Pancreas (tissue), 10 donors: ENCODE results near the gene DENND1A. TPM values are rescaled to one million over a fixed set of nuclear protein-coding genes. Genes with fewer than 3 reads are reported as not detected.
"Not testable (repeated sequence)": the region's sequence is repeated elsewhere in the genome, so short reads cannot be mapped to it uniquely, and the experiment has no call there.

Experiments used
- ATAC-seq, 4 donors: fragments of 200-7000 bp; cut with Tn5 transposase; one replicate each; pipeline versions ENCODE4 v1.8.0 to v1.9.1; 2020; ENCODE audit warnings: mild to moderate bottlenecking in 4 of 4, moderate library complexity in 4 of 4
- DNase-seq, 6 donors: peaks; one replicate each; pipeline ENCODE4 v3.0.0-alpha.2; 2020
- FAIRE-seq: peaks from 2 replicates; lab custom pipeline; 2012; peaks lifted over from hg19 to GRCh38; lab: Jason Lieb, UNC
- H3K27ac ChIP-seq, 4 donors: fragments of 200-600 bp; sonication (generic); 1 replicate in 3 of 4; 2 replicates in 1 of 4; pipeline versions ENCODE4 v1.5.0 to v1.8.0; 2020
- H3K27me3 ChIP-seq, 4 donors: fragments of 200-600 bp; one replicate each; pipeline ENCODE4 v1.8.0; 2021
- H3K36me3 ChIP-seq, 3 donors: fragments of 200-600 bp; sonication (generic) in 1 of 3; one replicate each; pipeline versions ENCODE4 v1.5.0 to v1.8.0; 2020 to 2021
- H3K4me1 ChIP-seq, 3 donors: fragments of 200-600 bp; one replicate each; pipeline ENCODE4 v1.8.0; 2021
- H3K4me3 ChIP-seq, 4 donors: fragments of 200-600 bp; sonication (generic) in 2 of 4; one replicate each; pipeline versions ENCODE4 v1.5.0 to v1.8.0; 2020 to 2021
- H3K9me3 ChIP-seq, 4 donors: fragments of 200-600 bp; one replicate each; pipeline ENCODE4 v1.8.0; 2021
- WGBS, 2 donors: extraction: QIAGEN DNeasy Blood & Tissue Kit; methylation state at CpG; one replicate each; pipeline ENCODE4 v1.1.7; 2013; 5-methylcytosine and 5-hydroxymethylcytosine counted together
- intact Hi-C, 3 donors: fragments of 100-400 bp; cut with DNase I; formaldehyde crosslinking; loops; one replicate each; pipeline versions ENCODE4 v1.11.1 to v1.14.2; 2022
- polyA plus RNA-seq, 2 donors: library from polyadenylated mRNA; stranded (reverse); fragments of 200-250 nt; gene quantifications; one replicate each; pipeline ENCODE4 v1.2.3, GENCODE V29; 2013
- total RNA-seq, 6 donors: library from RNA; stranded (reverse); fragmentation: NEBNext Ultra II Directional in 4 of 6; extraction: Animal tissue kit (Norgen Biotek cat#: 25700) in 4 of 6; gene quantifications; one replicate each; pipeline versions ENCODE4 v1.2.1 to v1.2.4, GENCODE V29; 2021 to 2023
- TF ChIP-seq, protein P1 (sequence below), 4 donors: fragments of 200-600 bp; sonication (generic) in 3 of 4; IDR thresholded peaks; one replicate each; pipeline versions ENCODE4 v1.5.0 to v1.8.0; 2021; ENCODE audit warnings: antibody characterized with exemption in 4 of 4
- donor health status: healthy with polysubstance abuse.
- donor health status: DM: no; HTN: no; CAD: no; lungs with moderate emphysema.
- donor health status: DM: no; HTN: no; CAD: no.
- donor health status: control.
- donor health status: control.
- donor health status: Bipolar disorder and iron deficiency.
- donor health status: DM: yes; HTN: yes; CAD: no.
- donor health status: DM: no; HTN: no; CAD: no.
- donor health status: DM: no; HTN: no; CAD: no.
- donor health status: DM: yes; HTN: yes; CAD: no.

DENND1A gene
- total and polyA plus RNA-seq, 8 donors = 4.5 to 8.3 (median 5.6) TPM

DNA sequence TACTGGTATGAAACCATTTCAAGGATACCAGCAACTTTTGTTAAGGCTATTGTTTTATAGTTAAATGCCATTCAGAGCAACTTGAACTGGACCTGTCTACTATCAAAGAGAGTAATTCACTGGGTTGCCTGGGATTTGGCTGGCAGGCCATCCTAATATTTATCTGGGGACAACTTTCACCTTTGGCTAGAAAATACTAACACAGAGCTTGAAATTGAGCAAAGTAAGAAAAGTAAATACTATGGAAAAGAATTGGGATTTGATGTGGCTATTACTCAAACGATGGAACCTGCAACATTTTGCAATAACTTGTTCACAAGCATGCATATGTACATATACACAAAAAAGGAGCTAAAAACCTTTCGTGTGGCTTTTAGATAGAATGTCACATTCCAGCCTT lies 191.3 kb downstream of the DENND1A start:
- ATAC-seq (no peak), DNase-seq (no peak), FAIRE-seq (no peak)
- no peak overlapping the region for H3K27ac ChIP-seq
- intact Hi-C loops = no loop called here
- H3K36me3 ChIP-seq = no peaks in the 10 kb centered on the region
- no peaks in the 10 kb centered on the region for H3K27me3 ChIP-seq
- H3K9me3 ChIP-seq = no peaks in the 10 kb centered on the region
- WGBS, 2 donors = 74 to 84% methylated on average over 2 of the region's 2 CpGs
- TF ChIP-seq, protein P1, sequence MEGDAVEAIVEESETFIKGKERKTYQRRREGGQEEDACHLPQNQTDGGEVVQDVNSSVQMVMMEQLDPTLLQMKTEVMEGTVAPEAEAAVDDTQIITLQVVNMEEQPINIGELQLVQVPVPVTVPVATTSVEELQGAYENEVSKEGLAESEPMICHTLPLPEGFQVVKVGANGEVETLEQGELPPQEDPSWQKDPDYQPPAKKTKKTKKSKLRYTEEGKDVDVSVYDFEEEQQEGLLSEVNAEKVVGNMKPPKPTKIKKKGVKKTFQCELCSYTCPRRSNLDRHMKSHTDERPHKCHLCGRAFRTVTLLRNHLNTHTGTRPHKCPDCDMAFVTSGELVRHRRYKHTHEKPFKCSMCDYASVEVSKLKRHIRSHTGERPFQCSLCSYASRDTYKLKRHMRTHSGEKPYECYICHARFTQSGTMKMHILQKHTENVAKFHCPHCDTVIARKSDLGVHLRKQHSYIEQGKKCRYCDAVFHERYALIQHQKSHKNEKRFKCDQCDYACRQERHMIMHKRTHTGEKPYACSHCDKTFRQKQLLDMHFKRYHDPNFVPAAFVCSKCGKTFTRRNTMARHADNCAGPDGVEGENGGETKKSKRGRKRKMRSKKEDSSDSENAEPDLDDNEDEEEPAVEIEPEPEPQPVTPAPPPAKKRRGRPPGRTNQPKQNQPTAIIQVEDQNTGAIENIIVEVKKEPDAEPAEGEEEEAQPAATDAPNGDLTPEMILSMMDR (IDR thresholded peaks at IDR 0.05) = no peak
- peaks cover 0 to 15% (median 5%) of the 10 kb centered on the region in 3 donors for H3K4me1 ChIP-seq
- no peak overlapping the region for H3K4me3 ChIP-seq

DNA sequence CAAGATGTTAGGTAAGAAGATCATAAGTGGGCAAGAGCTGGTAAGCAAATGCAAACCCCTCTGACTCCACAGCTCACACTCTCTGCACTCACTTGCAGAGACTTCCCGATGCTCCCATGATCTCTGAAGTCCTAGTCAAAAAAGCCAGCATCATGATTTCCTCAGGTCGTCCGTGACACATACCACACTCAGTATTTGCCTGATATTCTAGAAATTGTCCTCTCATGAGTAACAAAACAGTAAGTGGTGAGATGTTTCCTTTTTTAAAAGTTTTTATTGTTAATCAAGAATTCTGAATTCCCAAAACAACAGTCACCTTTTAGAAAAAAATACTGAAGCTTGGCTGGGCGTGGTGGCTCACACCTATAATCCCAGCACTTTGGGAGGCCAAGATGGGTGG lies 194.6 kb downstream of the DENND1A start:
- no peaks in the 10 kb centered on the region for H3K4me1 ChIP-seq
- ATAC-seq (no peak), DNase-seq (no peak), FAIRE-seq (no peak)
- no peaks in the 10 kb centered on the region for H3K36me3 ChIP-seq
- TF ChIP-seq, protein P1 (IDR thresholded peaks at IDR 0.05) = no peak
- no peaks in the 10 kb centered on the region for H3K27me3 ChIP-seq
- no peak overlapping the region for H3K4me3 ChIP-seq
- H3K9me3 ChIP-seq = no peaks in the 10 kb centered on the region
- H3K27ac ChIP-seq = no peak overlapping the region
- intact Hi-C loops = no loop called here
- WGBS, 2 donors = 92 to 97% methylated on average over 4 of the region's 4 CpGs

DNA sequence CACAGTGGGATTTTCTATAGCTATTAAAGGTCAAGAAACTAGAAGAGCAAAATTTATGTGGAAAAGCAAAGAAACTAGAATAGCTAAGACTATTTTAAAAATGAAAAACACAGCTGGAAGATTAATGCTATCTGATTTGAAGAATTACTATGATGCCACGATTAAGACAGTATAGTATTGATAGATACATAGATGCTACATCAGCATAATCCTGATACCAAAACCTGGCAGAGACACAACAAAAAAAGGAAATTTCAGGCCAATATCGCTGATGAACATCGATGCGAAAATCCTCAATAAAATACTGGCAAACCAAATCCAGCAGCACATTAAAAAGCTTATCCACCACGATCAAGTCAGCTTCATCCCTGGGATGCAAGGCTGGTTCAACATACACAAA lies 201.4 kb downstream of the DENND1A start:
- H3K36me3 ChIP-seq, FAIRE-seq, H3K27ac ChIP-seq, H3K4me1 ChIP-seq, H3K27me3 ChIP-seq, ATAC-seq, H3K4me3 ChIP-seq, H3K9me3 ChIP-seq, intact Hi-C loops, DNase-seq: not testable (repeated sequence)
- 92 to 94% methylated on average over 5 of the region's 5 CpGs for whole genome bisulfite sequencing, 2 donors

DNA sequence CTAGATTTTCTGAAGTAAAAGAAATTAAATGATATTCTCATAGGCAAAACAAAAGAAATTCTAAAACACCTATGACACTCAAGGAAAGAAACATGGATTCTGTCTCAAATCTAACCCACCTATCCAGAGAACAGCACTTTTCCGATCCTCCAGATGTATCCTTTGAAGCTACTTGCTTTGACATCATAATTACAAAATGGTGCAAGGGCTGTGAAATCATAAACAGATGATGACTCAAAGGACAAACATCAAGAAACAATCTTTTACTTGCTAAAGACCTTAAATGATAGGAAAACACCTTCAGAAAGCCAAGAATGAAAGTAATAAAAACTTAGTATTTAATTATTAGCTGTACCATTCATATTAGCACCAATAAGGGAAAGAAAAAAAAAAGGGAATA lies 202.6 kb downstream of the DENND1A start:
- no peak for FAIRE-seq
- no peak for ATAC-seq
- H3K9me3 ChIP-seq = no peaks in the 10 kb centered on the region
- H3K27ac ChIP-seq = no peak overlapping the region
- TF ChIP-seq, protein P1 (IDR thresholded peaks at IDR 0.05) = no peak
- H3K4me3 ChIP-seq = no peak overlapping the region
- DNase-seq = no peak
- no peaks in the 10 kb centered on the region for H3K36me3 ChIP-seq
- H3K27me3 ChIP-seq = no peaks in the 10 kb centered on the region
- no peaks in the 10 kb centered on the region for H3K4me1 ChIP-seq
- intact Hi-C loops = no loop called here
- 97 to 99% methylated on average over 1 of the region's 1 CpG for WGBS, 2 donors

DNA sequence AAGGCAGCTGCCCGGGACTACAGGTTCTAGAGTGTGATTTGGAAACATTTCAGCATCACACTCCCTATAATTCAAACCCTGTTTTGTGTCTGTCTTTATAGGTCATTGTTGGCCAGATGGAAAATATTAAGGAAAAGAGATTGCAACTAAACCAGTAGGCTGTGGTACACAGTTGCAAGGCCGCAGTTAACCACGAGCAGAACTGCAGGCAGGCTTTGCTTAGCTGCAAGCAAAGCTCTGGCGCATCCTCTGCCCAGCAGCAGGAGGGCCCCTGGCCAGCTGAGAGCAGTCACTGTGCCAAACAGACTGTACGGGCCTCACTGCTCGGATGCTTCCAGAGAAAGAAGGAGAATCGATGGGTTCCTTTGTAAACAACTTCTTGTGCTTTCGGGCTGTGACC lies 204.5 kb downstream of the DENND1A start:
- FAIRE-seq = no peak
- no peak overlapping the region for H3K4me3 ChIP-seq
- WGBS, 2 donors = 89 to 93% methylated on average over 8 of the region's 8 CpGs
- TF ChIP-seq, protein P1 (IDR thresholded peaks at IDR 0.05) = no peak
- no peak for DNase-seq
- H3K36me3 ChIP-seq = no peaks in the 10 kb centered on the region
- no peak for ATAC-seq
- no peaks in the 10 kb centered on the region for H3K4me1 ChIP-seq
- intact Hi-C loops = no loop called here
- H3K9me3 ChIP-seq = no peaks in the 10 kb centered on the region
- no peak overlapping the region for H3K27ac ChIP-seq
- H3K27me3 ChIP-seq = no peaks in the 10 kb centered on the region
